IMR-90 (cell line): ENCODE data around the gene SOX6. TPM values are rescaled to one million over a fixed set of nuclear protein-coding genes. Genes with fewer than 3 reads are reported as not detected.

Source experiments
- ATAC-seq: fragments of 200-7000 bp; cut with Tn5 transposase; 2 replicates; pipeline ENCODE4 v1.9.1; 2020; ENCODE audit warnings: low read depth, mild to moderate bottlenecking, moderate library complexity
- BruUV-seq: library from RNA; stranded (reverse); fragments of 400-500 nt; replicated peaks from 2 replicates; lab custom pipeline; 2021; lab: Mats Ljungman, UMichigan
- CTCF ChIA-PET: fragments of 300-600 bp; formaldehyde crosslinking; extraction: SDS; loops from one replicate; lab custom pipeline; 2021; ENCODE audit warnings: antibody characterized with exemption; lab: Yijun Ruan, JAX
- POLR2A ChIA-PET: fragments of 300-600 bp; sonication (Branson Sonifier 250); formaldehyde crosslinking; loops from one replicate; lab custom pipeline; 2022; ENCODE audit warnings: antibody characterized with exemption; ENCODE audit not compliant: unreplicated experiment; lab: Charles Lee
- DNase-seq: peaks from one replicate; pipeline ENCODE4 v3.0.0; 2013
- H2AFZ ChIP-seq: replicated peaks from 2 replicates; pipeline ENCODE3; 2013; ENCODE audit warnings: low read length, mild to moderate bottlenecking; ENCODE audit not compliant: poor library complexity
- H2AK5ac ChIP-seq: 2 replicates; pipeline ENCODE4 v1.6.1; 2013; ENCODE audit warnings: low read depth, low read length, inconsistent platforms
- H2AK9ac ChIP-seq: replicated peaks from 2 replicates; pipeline ENCODE3; 2013; ENCODE audit warnings: mild to moderate bottlenecking, low read depth, low read length, moderate library complexity; ENCODE audit not compliant: poor library complexity
- H2BK120ac ChIP-seq: 2 replicates; pipeline ENCODE4 v1.6.1; 2013; ENCODE audit warnings: low read depth, low read length, inconsistent platforms
- H2BK15ac ChIP-seq: 3 replicates; pipeline ENCODE4 v1.6.1; 2013; ENCODE audit warnings: low read depth, low read length, inconsistent platforms
- H2BK20ac ChIP-seq: 2 replicates; pipeline ENCODE4 v1.6.1; 2013; ENCODE audit warnings: low read depth, mild to moderate bottlenecking, inconsistent platforms, low read length, moderate library complexity
- H2BK5ac ChIP-seq: 2 replicates; pipeline ENCODE4 v1.6.1; 2013; ENCODE audit warnings: mild to moderate bottlenecking, low read depth, low read length, inconsistent platforms; ENCODE audit not compliant: poor library complexity, severe bottlenecking
- H3K14ac ChIP-seq: replicated peaks from 2 replicates; pipeline ENCODE4 v1.6.1; 2013; ENCODE audit warnings: low read depth, low read length, inconsistent platforms
- H3K18ac ChIP-seq: 2 replicates; pipeline ENCODE4 v1.6.1; 2013; ENCODE audit warnings: low read depth, low read length, control low read depth
- H3K23ac ChIP-seq: 2 replicates; pipeline ENCODE4 v1.6.1; 2013; ENCODE audit warnings: low read depth, low read length, inconsistent platforms
- H3K27ac ChIP-seq: 2 replicates; pipeline ENCODE4 v1.5.1; 2013; ENCODE audit warnings: mild to moderate bottlenecking, control low read depth, low read length; ENCODE audit not compliant: insufficient read depth
- H3K27me3 ChIP-seq: 2 replicates; pipeline ENCODE4 v1.6.1; 2013; ENCODE audit warnings: low read length; ENCODE audit not compliant: control insufficient read depth, insufficient read depth
- H3K36me3 ChIP-seq: 2 replicates; pipeline ENCODE4 v1.6.1; 2013; ENCODE audit warnings: low read length, mixed read lengths; ENCODE audit not compliant: control insufficient read depth, insufficient read depth
- H3K4ac ChIP-seq: 2 replicates; pipeline ENCODE4 v1.6.1; 2013; ENCODE audit warnings: low read depth, low read length, inconsistent platforms
- H3K4me1 ChIP-seq: 2 replicates; pipeline ENCODE4 v1.6.1; 2013; ENCODE audit warnings: low read length, mixed read lengths; ENCODE audit not compliant: control insufficient read depth, insufficient read depth
- H3K4me2 ChIP-seq: 2 replicates; pipeline ENCODE4 v1.6.1; 2013; ENCODE audit warnings: low read depth, mild to moderate bottlenecking, control low read depth, low read length, moderate library complexity
- H3K4me3 ChIP-seq: 2 replicates; pipeline ENCODE4 v1.5.1; 2013; ENCODE audit warnings: low read depth, mild to moderate bottlenecking, control low read depth, low read length, moderate library complexity; ENCODE audit not compliant: insufficient read depth
- H3K56ac ChIP-seq: 2 replicates; pipeline ENCODE4 v1.6.1; 2013; ENCODE audit warnings: low read length, inconsistent platforms; ENCODE audit not compliant: insufficient read depth; ENCODE audit errors: extremely low read depth
- H3K79me1 ChIP-seq, 2 experiments: 2 replicates each; pipeline ENCODE4 v1.6.1; 2013; ENCODE audit warnings: low read length in 2 of 2, inconsistent platforms in 1 of 2, low read depth in 1 of 2
- H3K9ac ChIP-seq: 2 replicates; pipeline ENCODE4 v1.6.1; 2013; ENCODE audit warnings: low read depth, low read length, control low read depth
- H3K9me1 ChIP-seq: 2 replicates; pipeline ENCODE4 v1.6.1; 2013; ENCODE audit warnings: low read length, inconsistent platforms; ENCODE audit not compliant: insufficient read depth
- H3K9me3 ChIP-seq: 2 replicates; pipeline ENCODE4 v1.6.1; 2013; ENCODE audit warnings: low read length; ENCODE audit not compliant: control insufficient read depth, insufficient read depth
- H4K20me1 ChIP-seq: 2 replicates; pipeline ENCODE4 v1.6.1; 2013; ENCODE audit warnings: low read length, inconsistent platforms; ENCODE audit not compliant: insufficient read depth
- H4K5ac ChIP-seq: 2 replicates; pipeline ENCODE4 v1.6.1; 2013; ENCODE audit warnings: mild to moderate bottlenecking, low read depth, low read length, control low read depth
- H4K8ac ChIP-seq, 2 experiments: 2 replicates each; pipeline ENCODE4 v1.6.1; 2013; ENCODE audit warnings: low read depth in 2 of 2, low read length in 2 of 2, control low read depth in 1 of 2, inconsistent platforms in 1 of 2
- H4K91ac ChIP-seq: 2 replicates; pipeline ENCODE4 v1.6.1; 2013; ENCODE audit warnings: low read depth, low read length, inconsistent platforms; ENCODE audit not compliant: insufficient read depth
- BHLHE40 ChIP-seq: fragments of 150-350 bp; IDR thresholded peaks from 2 replicates; pipeline ENCODE4 v1.6.1; 2016; ENCODE audit warnings: mild to moderate bottlenecking, low read depth, low read length
- CHD1 ChIP-seq: IDR thresholded peaks from 2 replicates; pipeline ENCODE4 v1.6.1; 2012; ENCODE audit warnings: low read depth, low read length, improper control_type of control experiment
- dilution Hi-C: fragments of 300-500 bp; cut with HindIII; formaldehyde crosslinking; loops from one replicate; pipeline ENCODE4 v1.14.3; 2018; ENCODE audit warnings: low sequenced_read_pairs; ENCODE audit not compliant: unreplicated experiment
- in situ Hi-C: fragments of 300-500 bp; cut with MboI; formaldehyde crosslinking; loops from 3 replicates; pipeline ENCODE4 v1.14.3; 2019; ENCODE audit warnings: low sequenced_read_pairs, inconsistent platforms, mixed read lengths
- intact Hi-C: fragments of 100-400 bp; cut with micrococcal nuclease; formaldehyde crosslinking; loops from 2 replicates; pipeline ENCODE4 v1.10.0; 2022
- polyA plus RNA-seq, 3 experiments: library from polyadenylated mRNA; depleted of rRNA; stranded (reverse); fragments of >200 nt; gene quantifications; 2 replicates each; pipeline ENCODE4 v1.2.3, GENCODE V29; 2012; ENCODE audit warnings: low replicate concordance in 1 of 3
- total RNA-seq: library from RNA; depleted of rRNA; stranded (reverse); fragments of >200 nt; gene quantifications from 2 replicates; pipeline ENCODE4 v1.2.3, GENCODE V29; 2012
- TF ChIP-seq, protein P1 (sequence below): conservative IDR thresholded peaks from 2 replicates; pipeline ENCODE4 v1.5.1; 2012; ENCODE audit warnings: mild to moderate bottlenecking, low read depth, low read length, improper control_type of control experiment

Gene SOX6
- total and polyA plus RNA-seq, 2 of the 4 experiments (the other 2 are of a cell fraction) = 1.7 to 7.7 TPM

DNA sequence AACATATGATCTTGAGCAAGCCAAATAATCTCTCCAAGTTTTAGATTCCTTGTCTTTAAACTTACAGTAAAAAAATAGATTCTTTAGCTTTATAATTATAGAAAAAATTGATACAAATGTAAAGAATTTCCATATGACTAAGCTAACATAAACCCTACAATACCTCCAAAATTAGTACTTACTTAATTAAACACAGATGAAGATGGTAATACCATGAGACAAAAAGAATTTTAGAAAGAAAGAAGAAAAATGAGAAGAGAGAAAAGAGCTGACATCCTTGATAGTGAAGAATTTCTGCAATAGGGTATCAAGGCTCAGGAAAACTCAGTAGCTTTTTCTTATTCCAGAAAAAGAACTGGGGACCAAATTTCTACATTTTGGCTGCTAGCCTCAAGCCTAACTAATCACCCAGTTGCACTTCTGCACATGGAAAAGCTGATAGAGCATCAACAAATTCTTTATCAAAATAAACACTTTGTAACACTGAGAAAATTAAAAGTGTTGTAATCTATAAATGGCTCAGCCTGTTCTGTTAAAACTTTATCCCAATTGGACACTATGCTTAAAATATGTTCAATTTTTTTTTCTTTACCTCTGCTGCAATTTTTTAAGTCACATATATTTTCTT is 24.7 kb upstream of the SOX6 start:
- Histone ChIP-seq H4K8ac (peak overlapping the region in 1 of 2 experiments; percentile 41; a peak in 2 of 4 replicates), H4K5ac (no peak overlapping the region), H3K4me1 (peaks cover 5% of the 10 kb centered on the region), H2BK5ac (peak overlapping the region; percentile 92), H3K14ac (no peak overlapping the region), H2BK120ac (peak overlapping the region; percentile 42; the same call in 1 of the 2 replicates), H2BK15ac (no peak overlapping the region; the same call in 2 of the 3 replicates), H4K91ac (0 out of 2 replicates have a peak overlapping the region, but pooled peaks have one; percentile 15), H3K27ac (peak overlapping the region; percentile 77; the same call in 1 of the 2 replicates), H3K4ac (peak overlapping the region; percentile 14; the same call in 1 of the 2 replicates), H3K4me3 (no peak overlapping the region), H2AK9ac (no peak overlapping the region), H4K20me1 (no peaks in the 10 kb centered on the region), H3K36me3 (no peaks in the 10 kb centered on the region), H3K23ac (0 out of 2 replicates have a peak overlapping the region, but pooled peaks have one; percentile 2), H3K18ac (peak overlapping the region; percentile 79), H3K4me2 (peak overlapping the region; percentile 51; the same call in 1 of the 2 replicates), H3K27me3 (no peaks in the 10 kb centered on the region), H2AK5ac (no peak overlapping the region), H3K9ac (no peak overlapping the region), H3K79me1 (no peaks in the 10 kb centered on the region; a peak in 1 of 4 replicates), H2BK20ac (0 out of 2 replicates have a peak overlapping the region, but pooled peaks have one; percentile 4), H3K9me3 (no peaks in the 10 kb centered on the region), H3K56ac (no peak overlapping the region), H3K9me1 (peaks cover 2% of the 10 kb centered on the region; the same call in 1 of the 2 replicates), H2AFZ (no peak overlapping the region)
- dilution Hi-C loops = no loop called here
- POLR2A ChIA-PET = no interaction called here
- BruUV-seq = no TSS peak
- ATAC-seq (no peak), DNase-seq (peak; percentile 4)
- CTCF ChIA-PET = no interaction called here
- intact Hi-C loops = no loop called here
- in situ Hi-C loops = no loop called here
- TF ChIP-seq, protein P1, sequence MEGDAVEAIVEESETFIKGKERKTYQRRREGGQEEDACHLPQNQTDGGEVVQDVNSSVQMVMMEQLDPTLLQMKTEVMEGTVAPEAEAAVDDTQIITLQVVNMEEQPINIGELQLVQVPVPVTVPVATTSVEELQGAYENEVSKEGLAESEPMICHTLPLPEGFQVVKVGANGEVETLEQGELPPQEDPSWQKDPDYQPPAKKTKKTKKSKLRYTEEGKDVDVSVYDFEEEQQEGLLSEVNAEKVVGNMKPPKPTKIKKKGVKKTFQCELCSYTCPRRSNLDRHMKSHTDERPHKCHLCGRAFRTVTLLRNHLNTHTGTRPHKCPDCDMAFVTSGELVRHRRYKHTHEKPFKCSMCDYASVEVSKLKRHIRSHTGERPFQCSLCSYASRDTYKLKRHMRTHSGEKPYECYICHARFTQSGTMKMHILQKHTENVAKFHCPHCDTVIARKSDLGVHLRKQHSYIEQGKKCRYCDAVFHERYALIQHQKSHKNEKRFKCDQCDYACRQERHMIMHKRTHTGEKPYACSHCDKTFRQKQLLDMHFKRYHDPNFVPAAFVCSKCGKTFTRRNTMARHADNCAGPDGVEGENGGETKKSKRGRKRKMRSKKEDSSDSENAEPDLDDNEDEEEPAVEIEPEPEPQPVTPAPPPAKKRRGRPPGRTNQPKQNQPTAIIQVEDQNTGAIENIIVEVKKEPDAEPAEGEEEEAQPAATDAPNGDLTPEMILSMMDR = no peak
- TF ChIP-seq BHLHE40 (no peak), CHD1 (no peak)
